WTC11 (cell line): Measurements from ENCODE around the gene RING1. TPM values are rescaled to one million over a fixed set of nuclear protein-coding genes. Genes with fewer than 3 reads are reported as not detected.

Experiments
- ATAC-seq: fragments of 200-7000 bp; cut with Tn5 transposase; 2 replicates; pipeline ENCODE4 v1.10.0; 2021; ENCODE audit warnings: mild to moderate bottlenecking, moderate library complexity
- CTCF ChIA-PET: fragments of 300-600 bp; sonication (Branson Sonifier 250); formaldehyde crosslinking; loops from one replicate; lab custom pipeline; 2021; ENCODE audit warnings: antibody characterized with exemption; lab: Charles Lee
- POLR2A ChIA-PET: fragments of 350-600 bp; sonication (Branson Sonifier 250); formaldehyde crosslinking; loops from one replicate; lab custom pipeline; 2021; ENCODE audit warnings: antibody characterized with exemption; lab: Charles Lee
- DNase-seq: peaks from one replicate; pipeline ENCODE4 v3.0.0; 2021; ENCODE audit warnings: low spot score
- H3K27ac Mint-ChIP-seq: 2 replicates; pipeline ENCODE4 v1.8.0; 2021; ENCODE audit warnings: mixed read lengths
- H3K27me3 Mint-ChIP-seq: 2 replicates; pipeline ENCODE4 v1.8.0; 2021; ENCODE audit warnings: low read depth, mild to moderate bottlenecking, moderate library complexity, mixed read lengths
- H3K36me3 Mint-ChIP-seq: 2 replicates; pipeline ENCODE4 v1.8.0; 2021; ENCODE audit warnings: mixed read lengths
- H3K4me1 Mint-ChIP-seq: 2 replicates; pipeline ENCODE4 v1.8.0; 2022; ENCODE audit warnings: mixed read lengths
- H3K4me3 Mint-ChIP-seq: 2 replicates; pipeline ENCODE4 v1.8.0; 2021; ENCODE audit warnings: mild to moderate bottlenecking, moderate library complexity, mixed read lengths
- H3K9me3 Mint-ChIP-seq: 2 replicates; pipeline ENCODE4 v1.8.0; 2021; ENCODE audit warnings: mixed read lengths
- AFF4 ChIP-seq: sonication (generic); formaldehyde crosslinking; IDR thresholded peaks from 2 replicates; pipeline ENCODE4 v1.8.1; 2023; ENCODE audit warnings: mild to moderate bottlenecking, missing genetic modification reagents, borderline replicate concordance
- E2F5 ChIP-seq: sonication (generic); formaldehyde crosslinking; IDR thresholded peaks from 2 replicates; pipeline ENCODE4 v1.8.1; 2022; ENCODE audit warnings: mild to moderate bottlenecking, moderate library complexity, missing genetic modification reagents
- EMX1 ChIP-seq: fragments of 250-450 bp; sonication (Bioruptor Pico); IDR thresholded peaks from 2 replicates; pipeline ENCODE4 v1.8.0; 2021; ENCODE audit warnings: mild to moderate bottlenecking
- GABPB1 ChIP-seq: sonication (generic); formaldehyde crosslinking; IDR thresholded peaks from 2 replicates; pipeline ENCODE4 v1.8.1; 2023; ENCODE audit warnings: mild to moderate bottlenecking, missing genetic modification reagents
- HMGA2 ChIP-seq: fragments of 250-450 bp; sonication (Bioruptor Pico); IDR thresholded peaks from 2 replicates; pipeline ENCODE4 v1.4.0; 2021; ENCODE audit warnings: mild to moderate bottlenecking, moderate library complexity
- HMGXB4 ChIP-seq: sonication (generic); formaldehyde crosslinking; IDR thresholded peaks from 2 replicates; pipeline ENCODE4 v1.8.1; 2023; ENCODE audit warnings: mild to moderate bottlenecking, moderate library complexity, missing genetic modification reagents
- NFE2L1 ChIP-seq: sonication (generic); formaldehyde crosslinking; IDR thresholded peaks from 2 replicates; pipeline ENCODE4 v1.8.1; 2023; ENCODE audit warnings: missing genetic modification reagents
- OVOL2 ChIP-seq: fragments of 250-450 bp; sonication (Bioruptor Pico); IDR thresholded peaks from 2 replicates; pipeline ENCODE4 v1.9.0; 2021; ENCODE audit warnings: mild to moderate bottlenecking, borderline replicate concordance
- PRRX2 ChIP-seq: fragments of 250-450 bp; sonication (Bioruptor Pico); IDR thresholded peaks from 2 replicates; pipeline ENCODE4 v1.8.0; 2021; ENCODE audit warnings: mild to moderate bottlenecking
- RORB ChIP-seq: fragments of 250-450 bp; sonication (Bioruptor Pico); IDR thresholded peaks from 2 replicates; pipeline ENCODE4 v1.9.0; 2021; ENCODE audit warnings: mild to moderate bottlenecking
- SMAD3 ChIP-seq: sonication (generic); formaldehyde crosslinking; IDR thresholded peaks from 2 replicates; pipeline ENCODE4 v1.8.0; 2022; ENCODE audit warnings: missing genetic modification reagents, mild to moderate bottlenecking, borderline replicate concordance
- STAT6 ChIP-seq: sonication (generic); formaldehyde crosslinking; conservative IDR thresholded peaks from 2 replicates; pipeline ENCODE4 v1.8.1; 2023; ENCODE audit warnings: mild to moderate bottlenecking, low read depth, missing genetic modification reagents, moderate library complexity
- TEAD1 ChIP-seq: sonication (generic); formaldehyde crosslinking; IDR thresholded peaks from 2 replicates; pipeline ENCODE4 v1.8.0; 2022; ENCODE audit warnings: mild to moderate bottlenecking, missing genetic modification reagents
- TEAD4 ChIP-seq: sonication (generic); formaldehyde crosslinking; IDR thresholded peaks from 2 replicates; pipeline ENCODE4 v1.8.0; 2022; ENCODE audit warnings: mild to moderate bottlenecking, missing genetic modification reagents
- ZMAT4 ChIP-seq: fragments of 250-450 bp; sonication (Bioruptor Pico); IDR thresholded peaks from 2 replicates; pipeline ENCODE4 v1.9.0; 2021; ENCODE audit warnings: mild to moderate bottlenecking
- ZNF396 ChIP-seq: fragments of 250-450 bp; sonication (Bioruptor Pico); IDR thresholded peaks from 2 replicates; pipeline ENCODE4 v1.8.0; 2021; ENCODE audit warnings: mild to moderate bottlenecking, moderate library complexity, borderline replicate concordance
- ZNF425 ChIP-seq: fragments of 250-450 bp; sonication (Bioruptor Pico); conservative IDR thresholded peaks from 2 replicates; pipeline ENCODE4 v1.9.0; 2021; ENCODE audit warnings: mild to moderate bottlenecking
- ZSCAN18 ChIP-seq: fragments of 250-450 bp; sonication (Bioruptor Pico); IDR thresholded peaks from 2 replicates; pipeline ENCODE4 v2.1.2; 2022; ENCODE audit warnings: mild to moderate bottlenecking, moderate library complexity
- total RNA-seq: library from RNA; stranded (reverse); gene quantifications from 3 replicates; pipeline ENCODE4 v1.2.3, GENCODE V29; 2021

Gene RING1
- total RNA-seq, 1 experiment from 2014 or later, result 26.6 TPM

GRCh38 chr6:33198159-33198852, 10.0 kb upstream of the RING1 start:
- no peak for ATAC-seq
- peak overlapping the region; percentile 41; the same call in 1 of the 2 replicates for H3K27ac Mint-ChIP-seq
- POLR2A ChIA-PET, result no interaction called here

GRCh38 chr6:33198853-33199436, 9.4 kb upstream of the RING1 start:
- CTCF ChIA-PET, result interaction anchor here (0.9 to 2.2 kb wide), 6 partner anchors 9 to 81 kb away, joined by 3 to 20 read pairs (median 4); no protein-coding TSS in a partner anchor
- H3K27ac Mint-ChIP-seq, result peak overlapping the region; percentile 82
- H3K27me3 Mint-ChIP-seq, result no peaks in the 10 kb centered on the region
- POLR2A ChIA-PET, result interaction anchor here (0.9 kb wide), 1 partner anchor 10 kb away, joined by 6 read pairs; the partner anchor contains the start of gene RING1
- H3K4me3 Mint-ChIP-seq, result peak overlapping the region; percentile 97
- no peak for DNase-seq
- no peaks in the 10 kb centered on the region for H3K9me3 Mint-ChIP-seq
- H3K4me1 Mint-ChIP-seq, result peaks cover 45% of the 10 kb centered on the region
- no peak for ATAC-seq
- peaks cover 44% of the 10 kb centered on the region for H3K36me3 Mint-ChIP-seq
- no peak for TF ChIP-seq SMAD3
- no peak for TF ChIP-seq HMGA2 (CRISPR knock-in tag)
- no peak for TF ChIP-seq ZNF396 (CRISPR knock-in tag)
- no peak for TF ChIP-seq OVOL2 (CRISPR knock-in tag)
- no peak for TF ChIP-seq ZSCAN18 (CRISPR knock-in tag)
- TF ChIP-seq PRRX2 (CRISPR knock-in tag), result no peak
- no peak for TF ChIP-seq TEAD4 (CRISPR knock-in tag)
- no peak for TF ChIP-seq EMX1 (CRISPR knock-in tag)
- TF ChIP-seq AFF4 (CRISPR knock-in tag), result no peak
- no peak for TF ChIP-seq STAT6 (CRISPR knock-in tag)
- TF ChIP-seq E2F5, result no peak
- TF ChIP-seq HMGXB4 (CRISPR knock-in tag), result no peak
- TF ChIP-seq ZNF425 (CRISPR knock-in tag), result no peak
- no peak for TF ChIP-seq RORB (CRISPR knock-in tag)
- no peak for TF ChIP-seq TEAD1

More at GRCh38 chr6:33198159-33198852, 10.0 kb upstream of the RING1 start:
- TF ChIP-seq ZMAT4 (no peak), NFE2L1 (CRISPR knock-in tag) (no peak), GABPB1 (CRISPR knock-in tag) (peak; percentile 83)
- Mint-ChIP-seq H3K36me3 (peaks cover 39% of the 10 kb centered on the region), H3K4me1 (peaks cover 41% of the 10 kb centered on the region), H3K9me3 (no peaks in the 10 kb centered on the region), H3K27me3 (no peaks in the 10 kb centered on the region), H3K4me3 (peak overlapping the region; percentile 97)
- DNase-seq, result no peak
- CTCF ChIA-PET, result interaction anchor here (1.0 to 2.2 kb wide), 18 partner anchors 11 to 226 kb away, joined by 3 to 20 read pairs (median 6); partner anchors contain the start of gene RING1
